GM23338 (cell line): Measurements from ENCODE around the gene UGT1A4.

ENCODE experiments used
- CREB1 ChIP-seq: fragments of 250-450 bp; sonication (Bioruptor Pico); IDR thresholded peaks from 2 replicates; pipeline ENCODE4 v1.5.0; 2020; ENCODE audit warnings: low read depth, mild to moderate bottlenecking, moderate library complexity
- CTCF ChIP-seq, 2 experiments: fragments of 200-600 bp in 1 of 2; sonication (generic) in 1 of 2; conservative IDR thresholded peaks; 2 replicates each; pipeline versions ENCODE4 v1.5.1 to v1.6.1; 2016 to 2017; ENCODE audit warnings: antibody characterized with exemption in 2 of 2, low read depth in 2 of 2, mild to moderate bottlenecking in 2 of 2, moderate library complexity in 1 of 2
- EZH2 ChIP-seq: fragments of 200-600 bp; sonication (generic); IDR thresholded peaks from one replicate; pipeline ENCODE4 v1.8.0; 2017; ENCODE audit warnings: antibody characterized with exemption, mild to moderate bottlenecking, low read depth; ENCODE audit not compliant: unreplicated experiment
- EZH2phosphoT487 ChIP-seq: fragments of 200-600 bp; sonication (generic); IDR thresholded peaks from one replicate; pipeline ENCODE4 v1.8.1; 2018; ENCODE audit warnings: antibody characterized with exemption; ENCODE audit not compliant: unreplicated experiment
- JUNB ChIP-seq: IDR thresholded peaks from one replicate; pipeline ENCODE4 v1.6.1; 2016; ENCODE audit warnings: antibody characterized with exemption; ENCODE audit not compliant: unreplicated experiment
- NANOG ChIP-seq: IDR thresholded peaks from 2 replicates; pipeline ENCODE4 v1.6.1; 2016; ENCODE audit warnings: antibody characterized with exemption, borderline replicate concordance
- POLR2AphosphoS5 ChIP-seq: IDR thresholded peaks from 2 replicates; pipeline ENCODE4 v1.6.1; 2016; ENCODE audit warnings: antibody characterized with exemption, low read depth
- REST ChIP-seq: IDR thresholded peaks from one replicate; pipeline ENCODE4 v1.6.1; 2018; ENCODE audit warnings: antibody characterized with exemption; ENCODE audit not compliant: unreplicated experiment
- STAT1 ChIP-seq: IDR thresholded peaks from one replicate; pipeline ENCODE4 v1.6.1; 2016; ENCODE audit warnings: antibody characterized with exemption; ENCODE audit not compliant: unreplicated experiment
- ZNF114 ChIP-seq: fragments of 250-450 bp; sonication (Bioruptor Pico); IDR thresholded peaks from 2 replicates; pipeline ENCODE4 v1.5.0; 2020; ENCODE audit warnings: mild to moderate bottlenecking, moderate library complexity
- ZNF331 ChIP-seq: fragments of 250-450 bp; sonication (Bioruptor Pico); IDR thresholded peaks from 2 replicates; pipeline ENCODE4 v1.5.0; 2020; ENCODE audit warnings: low read depth, mild to moderate bottlenecking, moderate library complexity
- TF ChIP-seq, protein P1 (sequence below): IDR thresholded peaks from 2 replicates; pipeline ENCODE4 v1.6.1; 2016; ENCODE audit warnings: antibody characterized with exemption
- TF ChIP-seq, protein P2 (sequence below): fragments of 250-450 bp; sonication (Bioruptor Pico); IDR thresholded peaks from 2 replicates; pipeline ENCODE4 v1.5.0; 2020; ENCODE audit warnings: mild to moderate bottlenecking, moderate library complexity

DNA sequence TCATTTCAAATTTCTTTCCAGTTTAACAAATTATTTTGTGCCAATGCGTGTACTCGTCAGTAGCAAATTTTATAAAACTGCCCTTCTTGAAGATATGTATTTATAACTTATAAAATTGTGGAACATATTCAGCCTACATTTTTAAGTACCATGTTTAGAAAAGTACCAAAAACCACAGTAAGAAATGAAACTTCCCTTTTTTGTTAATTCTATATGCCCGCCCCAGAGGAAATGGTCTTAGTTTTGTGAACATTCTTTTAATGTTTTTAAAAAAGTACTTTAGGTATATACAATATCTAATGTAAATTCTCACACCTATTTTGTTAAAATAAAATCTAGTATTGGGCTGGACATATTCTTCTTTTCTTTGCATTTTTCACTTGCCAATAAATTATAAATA is 45.6 kb upstream of the UGT1A4 start:
- TF ChIP-seq CTCF (conservative IDR thresholded peaks at IDR 0.05; ENCODE audit: low read depth in 2 of 2) (no peak), CREB1 (CRISPR knock-in tag) (no peak), REST (no peak), JUNB (no peak), POLR2AphosphoS5 (no peak), EZH2phosphoT487 (no peak), EZH2 (no peak), ZNF331 (CRISPR knock-in tag) (no peak), STAT1 (no peak), NANOG (no peak), ZNF114 (CRISPR knock-in tag) (no peak)
- TF ChIP-seq, protein P1, sequence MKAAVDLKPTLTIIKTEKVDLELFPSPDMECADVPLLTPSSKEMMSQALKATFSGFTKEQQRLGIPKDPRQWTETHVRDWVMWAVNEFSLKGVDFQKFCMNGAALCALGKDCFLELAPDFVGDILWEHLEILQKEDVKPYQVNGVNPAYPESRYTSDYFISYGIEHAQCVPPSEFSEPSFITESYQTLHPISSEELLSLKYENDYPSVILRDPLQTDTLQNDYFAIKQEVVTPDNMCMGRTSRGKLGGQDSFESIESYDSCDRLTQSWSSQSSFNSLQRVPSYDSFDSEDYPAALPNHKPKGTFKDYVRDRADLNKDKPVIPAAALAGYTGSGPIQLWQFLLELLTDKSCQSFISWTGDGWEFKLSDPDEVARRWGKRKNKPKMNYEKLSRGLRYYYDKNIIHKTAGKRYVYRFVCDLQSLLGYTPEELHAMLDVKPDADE, result no peak
- TF ChIP-seq, protein P2, sequence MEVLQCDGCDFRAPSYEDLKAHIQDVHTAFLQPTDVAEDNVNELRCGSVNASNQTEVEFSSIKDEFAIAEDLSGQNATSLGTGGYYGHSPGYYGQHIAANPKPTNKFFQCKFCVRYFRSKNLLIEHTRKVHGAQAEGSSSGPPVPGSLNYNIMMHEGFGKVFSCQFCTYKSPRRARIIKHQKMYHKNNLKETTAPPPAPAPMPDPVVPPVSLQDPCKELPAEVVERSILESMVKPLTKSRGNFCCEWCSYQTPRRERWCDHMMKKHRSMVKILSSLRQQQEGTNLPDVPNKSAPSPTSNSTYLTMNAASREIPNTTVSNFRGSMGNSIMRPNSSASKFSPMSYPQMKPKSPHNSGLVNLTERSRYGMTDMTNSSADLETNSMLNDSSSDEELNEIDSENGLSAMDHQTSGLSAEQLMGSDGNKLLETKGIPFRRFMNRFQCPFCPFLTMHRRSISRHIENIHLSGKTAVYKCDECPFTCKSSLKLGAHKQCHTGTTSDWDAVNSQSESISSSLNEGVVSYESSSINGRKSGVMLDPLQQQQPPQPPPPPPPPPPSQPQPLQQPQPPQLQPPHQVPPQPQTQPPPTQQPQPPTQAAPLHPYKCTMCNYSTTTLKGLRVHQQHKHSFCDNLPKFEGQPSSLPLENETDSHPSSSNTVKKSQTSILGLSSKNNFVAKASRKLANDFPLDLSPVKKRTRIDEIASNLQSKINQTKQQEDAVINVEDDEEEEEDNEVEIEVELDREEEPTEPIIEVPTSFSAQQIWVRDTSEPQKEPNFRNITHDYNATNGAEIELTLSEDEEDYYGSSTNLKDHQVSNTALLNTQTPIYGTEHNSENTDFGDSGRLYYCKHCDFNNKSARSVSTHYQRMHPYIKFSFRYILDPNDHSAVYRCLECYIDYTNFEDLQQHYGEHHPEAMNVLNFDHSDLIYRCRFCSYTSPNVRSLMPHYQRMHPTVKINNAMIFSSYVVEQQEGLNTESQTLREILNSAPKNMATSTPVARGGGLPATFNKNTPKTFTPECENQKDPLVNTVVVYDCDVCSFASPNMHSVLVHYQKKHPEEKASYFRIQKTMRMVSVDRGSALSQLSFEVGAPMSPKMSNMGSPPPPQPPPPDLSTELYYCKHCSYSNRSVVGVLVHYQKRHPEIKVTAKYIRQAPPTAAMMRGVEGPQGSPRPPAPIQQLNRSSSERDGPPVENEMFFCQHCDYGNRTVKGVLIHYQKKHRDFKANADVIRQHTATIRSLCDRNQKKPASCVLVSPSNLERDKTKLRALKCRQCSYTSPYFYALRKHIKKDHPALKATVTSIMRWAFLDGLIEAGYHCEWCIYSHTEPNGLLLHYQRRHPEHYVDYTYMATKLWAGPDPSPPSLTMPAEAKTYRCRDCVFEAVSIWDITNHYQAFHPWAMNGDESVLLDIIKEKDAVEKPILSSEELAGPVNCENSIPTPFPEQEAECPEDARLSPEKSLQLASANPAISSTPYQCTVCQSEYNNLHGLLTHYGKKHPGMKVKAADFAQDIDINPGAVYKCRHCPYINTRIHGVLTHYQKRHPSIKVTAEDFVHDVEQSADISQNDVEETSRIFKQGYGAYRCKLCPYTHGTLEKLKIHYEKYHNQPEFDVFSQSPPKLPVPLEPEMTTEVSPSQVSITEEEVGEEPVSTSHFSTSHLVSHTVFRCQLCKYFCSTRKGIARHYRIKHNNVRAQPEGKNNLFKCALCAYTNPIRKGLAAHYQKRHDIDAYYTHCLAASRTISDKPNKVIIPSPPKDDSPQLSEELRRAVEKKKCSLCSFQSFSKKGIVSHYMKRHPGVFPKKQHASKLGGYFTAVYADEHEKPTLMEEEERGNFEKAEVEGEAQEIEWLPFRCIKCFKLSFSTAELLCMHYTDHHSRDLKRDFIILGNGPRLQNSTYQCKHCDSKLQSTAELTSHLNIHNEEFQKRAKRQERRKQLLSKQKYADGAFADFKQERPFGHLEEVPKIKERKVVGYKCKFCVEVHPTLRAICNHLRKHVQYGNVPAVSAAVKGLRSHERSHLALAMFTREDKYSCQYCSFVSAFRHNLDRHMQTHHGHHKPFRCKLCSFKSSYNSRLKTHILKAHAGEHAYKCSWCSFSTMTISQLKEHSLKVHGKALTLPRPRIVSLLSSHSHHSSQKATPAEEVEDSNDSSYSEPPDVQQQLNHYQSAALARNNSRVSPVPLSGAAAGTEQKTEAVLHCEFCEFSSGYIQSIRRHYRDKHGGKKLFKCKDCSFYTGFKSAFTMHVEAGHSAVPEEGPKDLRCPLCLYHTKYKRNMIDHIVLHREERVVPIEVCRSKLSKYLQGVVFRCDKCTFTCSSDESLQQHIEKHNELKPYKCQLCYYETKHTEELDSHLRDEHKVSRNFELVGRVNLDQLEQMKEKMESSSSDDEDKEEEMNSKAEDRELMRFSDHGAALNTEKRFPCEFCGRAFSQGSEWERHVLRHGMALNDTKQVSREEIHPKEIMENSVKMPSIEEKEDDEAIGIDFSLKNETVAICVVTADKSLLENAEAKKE (CRISPR knock-in tag), result no peak
